ENCODE measurements around the gene BFAR.
"Not testable (repeated sequence)": the region's sequence is repeated elsewhere in the genome, so short reads cannot be mapped to it uniquely, and the experiment has no call there.

Gene BFAR

DNA sequence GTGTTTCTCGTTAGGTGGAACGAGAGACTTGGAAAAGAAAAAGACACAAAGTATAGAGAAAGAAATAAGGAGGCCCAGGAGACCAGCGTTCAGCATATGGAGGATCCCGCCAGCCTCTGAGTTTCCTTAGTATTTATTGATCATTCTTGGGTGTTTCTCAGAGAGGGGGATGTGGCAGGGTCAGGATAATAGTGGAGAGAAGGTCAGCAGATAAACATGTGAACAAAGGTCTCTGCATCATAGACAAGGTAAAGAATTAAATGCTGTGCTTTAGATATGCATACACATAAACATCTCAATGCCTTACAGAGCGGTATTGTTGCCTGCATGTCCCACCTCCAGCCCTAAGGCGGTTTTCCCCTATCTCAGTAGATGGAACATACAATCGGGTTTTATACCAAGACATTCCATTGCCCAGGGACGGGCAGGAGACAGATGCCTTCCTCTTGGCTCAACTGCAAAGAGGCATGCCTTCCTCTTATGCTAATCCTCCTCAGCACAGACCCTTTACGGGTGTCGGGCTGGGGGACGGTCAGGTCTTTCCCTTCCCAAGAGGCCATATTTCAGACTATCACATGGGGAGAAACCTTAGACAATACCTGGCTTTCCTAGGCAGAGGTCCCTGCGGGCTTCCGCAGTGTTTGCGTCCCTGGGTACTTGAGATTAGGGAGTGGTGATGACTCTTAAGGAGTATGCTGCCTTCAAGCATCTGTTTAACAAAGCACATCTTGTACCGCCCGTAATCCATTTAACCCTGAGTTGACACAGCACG, 3.6 kb downstream of the BFAR start:
- not testable (repeated sequence) for ATAC-seq

DNA sequence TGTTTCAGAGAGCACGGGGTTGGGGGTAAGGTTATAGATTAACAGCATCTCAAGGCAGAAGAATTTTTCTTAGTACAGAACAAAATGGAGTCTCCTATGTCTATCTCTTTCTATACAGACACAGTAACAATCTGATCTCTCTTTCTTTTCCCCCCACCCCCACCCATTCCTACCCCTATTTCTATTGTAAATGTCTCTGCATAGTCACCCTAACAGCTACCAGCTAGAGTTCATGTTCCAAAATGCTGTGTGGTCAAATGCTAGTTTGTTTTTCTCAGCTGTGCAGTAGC, 4.1 kb downstream of the BFAR start:
- not testable (repeated sequence) for ATAC-seq

DNA sequence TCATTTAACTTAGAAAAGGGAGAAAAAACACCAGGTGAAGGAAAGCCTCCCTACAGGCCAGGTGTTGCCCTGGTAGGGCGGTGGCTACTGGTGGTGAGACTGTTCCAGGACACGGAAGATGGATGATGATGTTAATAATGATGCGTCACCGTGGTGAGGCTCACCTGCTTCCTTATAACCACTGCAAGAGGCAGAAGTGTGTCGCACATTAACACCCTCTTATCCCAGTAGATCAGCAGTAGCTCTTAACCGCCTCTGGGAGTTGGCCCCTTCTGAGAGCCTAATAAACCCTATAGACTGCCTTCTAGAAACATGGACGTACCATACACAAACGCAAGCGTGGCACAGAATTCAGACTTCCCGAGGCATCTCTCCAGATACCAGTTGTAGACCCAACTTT, 7.8 kb downstream of the BFAR start:
- ATAC-seq: no peak

DNA sequence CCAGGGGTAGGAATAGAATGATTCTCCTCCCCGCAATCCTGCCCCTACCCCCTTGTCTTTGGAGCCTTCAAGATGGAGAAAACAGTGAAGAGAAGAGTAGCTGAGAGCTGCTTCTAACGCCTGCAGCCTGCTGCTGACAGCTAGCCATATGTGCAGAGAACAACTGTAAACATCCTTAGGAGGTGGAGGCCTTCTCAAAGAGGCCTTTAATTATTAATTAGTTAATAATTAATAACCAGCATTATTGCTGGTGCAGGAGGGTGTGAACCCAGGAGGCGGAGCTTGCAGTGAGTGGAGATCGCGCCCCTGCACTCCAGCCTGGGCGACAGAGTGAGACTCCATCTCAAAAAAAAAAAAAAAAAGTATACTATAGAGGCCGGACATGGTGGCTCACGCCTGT, 8.5 kb downstream of the BFAR start:
- ATAC-seq: no peak

DNA sequence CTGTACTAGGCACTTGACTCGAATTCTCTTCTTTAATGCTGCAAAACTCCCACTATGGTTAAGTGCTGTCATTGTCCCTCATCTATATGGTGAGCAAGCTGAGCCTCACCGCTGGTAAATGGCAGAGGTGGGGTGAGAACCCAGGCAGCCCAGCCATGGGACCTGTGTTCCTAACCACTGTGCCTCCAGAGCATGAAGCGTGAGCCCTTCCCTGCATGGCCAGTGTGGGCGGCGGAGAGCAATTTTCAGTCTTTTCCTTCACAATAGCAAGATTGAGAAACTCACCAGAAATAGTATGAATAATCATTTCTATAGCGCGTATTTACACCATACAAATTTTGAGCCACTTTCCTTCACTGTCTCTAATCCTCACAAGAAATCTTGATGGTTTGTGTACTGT, 9.2 kb downstream of the BFAR start:
- no peak for ATAC-seq

DNA sequence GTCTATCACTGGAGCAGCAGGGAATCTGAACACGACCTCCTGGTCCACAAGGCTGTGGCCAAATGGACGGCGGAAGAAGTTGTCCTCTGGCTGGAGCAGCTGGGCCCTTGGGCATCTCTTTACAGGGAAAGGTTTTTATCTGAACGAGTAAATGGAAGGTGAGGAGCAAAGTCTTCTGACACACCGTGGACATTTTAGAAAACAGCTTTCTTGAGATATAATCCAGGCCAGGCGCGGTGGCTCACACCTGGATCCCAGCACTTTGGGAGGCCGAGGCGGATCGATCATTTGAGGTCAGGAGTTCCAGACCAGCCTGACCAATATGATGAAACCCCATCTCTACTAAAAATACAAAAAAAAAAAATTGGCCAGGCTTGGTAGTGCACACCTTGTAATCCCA, 17.1 kb downstream of the BFAR start:
- ATAC-seq: no peak

DNA sequence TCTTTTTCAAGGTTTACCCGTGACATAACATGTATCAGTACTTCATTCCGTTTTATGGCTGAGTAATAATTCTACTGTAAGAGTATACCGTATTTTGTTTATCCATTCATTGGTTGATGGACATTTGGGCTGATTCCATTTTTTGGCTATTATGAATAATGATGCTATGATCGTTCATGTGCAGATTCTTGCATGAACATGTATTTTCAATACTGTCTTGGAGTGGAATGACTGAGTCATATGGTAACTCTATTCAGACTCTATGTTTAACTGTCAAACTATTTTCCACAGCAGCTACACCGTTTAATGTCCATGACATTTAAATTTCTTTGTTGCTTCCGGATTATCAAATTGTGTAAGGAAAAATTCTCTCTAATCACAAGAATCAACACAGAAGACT, 17.9 kb downstream of the BFAR start:
- peak; percentile 58 to 69 for ATAC-seq

DNA sequence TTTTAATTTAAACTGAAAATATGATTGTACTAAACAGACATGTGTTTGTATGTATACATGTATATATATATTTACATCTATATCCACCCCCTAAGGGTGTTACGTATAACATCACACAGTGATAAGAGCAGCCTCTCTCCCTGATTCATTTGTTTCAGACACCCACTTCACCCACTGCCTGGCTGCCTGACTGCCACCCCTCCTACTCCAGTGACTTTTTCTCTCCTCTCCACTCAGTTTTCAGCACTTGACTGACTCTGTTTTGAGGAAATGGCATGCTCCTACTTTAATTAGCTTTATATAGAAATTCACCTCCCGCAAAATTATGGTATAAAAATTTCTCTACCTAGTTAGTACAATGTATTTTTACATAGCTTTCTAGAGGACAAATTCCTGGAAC, 20.0 kb downstream of the BFAR start:
- no peak for ATAC-seq

DNA sequence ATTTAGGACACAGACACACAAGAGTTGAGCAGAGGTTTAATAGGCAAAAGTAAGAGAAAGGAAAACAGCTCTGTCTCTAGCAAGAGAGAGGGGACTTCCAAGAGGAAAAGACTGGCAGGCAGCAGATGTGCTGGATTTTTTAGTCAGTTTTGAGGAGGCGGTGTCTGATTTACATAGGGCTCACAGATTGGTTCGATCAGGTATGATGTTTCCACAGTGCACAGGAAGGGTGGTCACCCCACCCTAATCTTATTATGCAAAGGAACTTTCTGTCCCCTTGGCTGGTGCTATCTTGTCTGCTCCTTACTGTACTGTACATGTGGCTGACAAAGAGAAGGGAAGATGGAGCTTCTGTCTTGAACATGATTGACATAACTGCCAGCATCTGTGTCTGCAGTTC, 25.3 kb downstream of the BFAR start:
- peak; percentile 21 to 60 for ATAC-seq

DNA sequence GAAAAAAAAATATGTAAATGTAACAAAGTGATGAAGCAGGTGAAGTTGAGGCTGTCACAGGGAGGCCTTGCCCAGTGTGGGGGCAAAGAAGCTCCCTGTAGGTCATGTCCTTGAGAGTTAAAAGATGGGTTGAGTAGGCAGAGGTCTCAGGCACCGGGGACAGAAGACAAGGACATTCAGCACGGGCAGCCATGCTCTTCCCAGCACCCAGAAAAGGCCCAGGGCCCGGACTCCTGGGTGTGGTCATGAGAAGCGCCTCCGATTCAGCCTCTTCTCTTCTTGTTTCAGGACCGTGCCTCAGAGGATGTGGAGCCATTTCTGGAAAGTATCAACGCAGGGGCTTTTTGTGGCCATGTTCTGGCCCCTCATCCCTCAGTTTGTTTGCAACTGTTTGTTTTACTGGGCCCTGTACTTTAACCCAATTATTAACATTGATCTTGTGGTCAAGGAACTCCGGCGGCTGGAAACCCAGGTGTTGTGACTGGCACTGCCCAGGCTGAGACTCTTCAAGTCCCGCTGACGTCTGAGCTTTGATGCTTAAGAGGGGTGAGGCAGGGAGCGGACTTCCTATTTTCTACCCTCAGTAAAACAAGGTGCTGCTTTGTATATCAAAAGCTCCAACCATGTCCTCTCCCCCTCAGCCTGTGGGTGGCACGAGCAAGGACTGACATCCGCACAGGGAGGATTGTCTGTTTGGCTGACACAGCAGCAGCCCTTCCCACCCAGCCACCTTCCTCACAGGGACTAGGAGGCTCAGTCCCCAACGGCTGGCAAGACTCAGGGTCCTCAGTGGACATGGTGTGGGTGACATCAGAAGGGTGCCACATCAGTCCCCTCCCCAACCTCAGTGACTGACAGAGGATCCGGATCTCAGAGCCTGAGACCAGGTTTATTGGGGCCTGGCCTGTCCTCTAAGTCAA, 34.9 kb downstream of the BFAR start:
- ATAC-seq: no peak

DNA sequence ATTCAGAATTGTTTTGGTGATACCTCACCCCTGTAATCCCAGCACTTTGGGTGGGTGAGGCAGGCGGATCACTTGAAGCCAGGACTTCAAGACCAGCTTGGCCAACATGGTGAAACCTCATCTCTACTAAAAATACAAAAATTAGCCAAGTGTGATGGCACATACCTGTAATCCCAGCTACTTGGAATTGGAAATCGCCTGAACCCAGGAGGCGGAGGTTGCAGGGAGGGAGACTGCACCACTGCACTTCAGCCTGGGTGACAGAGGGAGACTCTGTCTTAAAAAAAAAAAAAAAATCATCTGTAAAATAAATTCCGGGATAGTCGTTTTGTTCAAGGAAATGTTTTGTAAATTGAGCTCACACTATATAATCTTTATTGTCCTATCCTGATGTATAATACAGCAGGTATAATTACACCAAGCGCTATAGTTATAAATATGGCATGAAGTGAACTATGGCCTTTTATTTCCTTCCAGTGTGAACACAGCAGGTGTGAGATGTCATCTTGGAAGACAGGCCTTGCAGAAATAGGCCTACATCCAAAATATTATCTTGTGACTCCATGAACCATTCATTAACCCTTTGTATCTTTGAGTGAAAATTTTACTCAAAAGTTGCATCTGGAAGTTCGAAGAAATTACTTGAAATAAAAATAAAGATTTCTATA, 35.9 kb downstream of the BFAR start:
- ATAC-seq: no peak

DNA sequence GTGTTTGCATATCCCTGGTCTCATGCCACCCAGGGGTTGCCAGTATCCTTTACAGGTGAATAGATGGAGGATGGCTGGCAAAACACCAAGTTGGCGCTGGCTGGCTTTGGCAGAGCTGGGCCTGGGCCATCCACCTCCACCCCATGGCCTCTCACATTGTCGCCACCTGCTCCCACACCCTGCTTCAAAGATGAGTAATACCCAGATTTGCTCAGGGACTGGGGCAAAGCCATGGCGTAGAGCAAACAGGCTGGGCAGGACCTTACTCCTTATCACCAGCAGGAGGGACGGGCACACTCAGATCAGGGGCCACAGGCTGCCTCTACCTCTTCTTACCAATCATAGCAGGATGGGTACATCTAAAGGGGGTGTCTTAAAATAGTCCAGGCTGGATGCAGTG, 37.0 kb downstream of the BFAR start:
- no peak for ATAC-seq

DNA sequence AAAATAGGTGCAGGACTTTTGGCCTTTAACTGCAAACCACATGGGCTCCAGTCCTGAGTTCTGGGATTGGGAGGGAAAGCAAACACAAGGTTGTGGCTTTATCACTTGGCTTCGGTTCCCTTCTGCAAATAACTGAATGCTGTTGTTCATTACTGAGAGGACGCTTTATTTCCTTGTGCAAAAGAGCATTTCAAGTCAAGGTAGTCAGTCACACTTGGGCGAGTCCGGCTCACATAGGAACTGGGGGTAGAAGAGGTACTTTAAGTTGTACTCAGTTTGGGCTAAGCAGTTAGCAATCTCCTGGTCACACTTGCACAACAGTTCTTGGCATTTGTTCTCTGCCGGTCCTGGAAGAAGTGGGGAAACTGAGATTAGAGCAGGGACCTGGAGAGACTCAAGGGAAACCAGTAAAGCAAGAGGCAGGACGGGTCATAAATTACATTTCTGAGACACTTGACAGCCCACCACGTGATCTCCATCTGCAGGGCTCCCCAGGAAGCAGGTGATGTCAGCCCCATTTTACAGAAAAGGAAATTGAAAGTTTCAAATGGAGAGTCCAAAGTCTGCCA, 39.7 kb downstream of the BFAR start:
- peak in 1 of 2 donors; percentile 53 for ATAC-seq

DNA sequence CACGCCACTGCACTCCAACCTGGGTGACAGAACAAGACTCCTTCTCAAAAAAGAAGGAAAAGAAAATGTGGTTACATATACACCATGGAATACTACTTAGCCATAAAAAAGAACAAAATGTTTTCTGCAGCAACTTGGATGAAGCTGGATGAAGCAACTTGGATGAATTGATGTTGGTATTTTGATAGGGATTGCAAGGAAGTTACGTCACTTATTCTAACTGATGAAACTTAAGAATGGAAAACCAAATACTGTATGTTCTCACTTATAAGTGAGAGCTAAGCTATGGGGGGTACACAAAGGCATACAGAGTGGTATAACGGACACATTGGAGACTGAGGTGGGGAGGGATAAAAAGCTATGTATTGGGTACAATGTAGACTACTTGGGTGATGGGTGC, 43.9 kb downstream of the BFAR start:
- no peak for ATAC-seq

DNA sequence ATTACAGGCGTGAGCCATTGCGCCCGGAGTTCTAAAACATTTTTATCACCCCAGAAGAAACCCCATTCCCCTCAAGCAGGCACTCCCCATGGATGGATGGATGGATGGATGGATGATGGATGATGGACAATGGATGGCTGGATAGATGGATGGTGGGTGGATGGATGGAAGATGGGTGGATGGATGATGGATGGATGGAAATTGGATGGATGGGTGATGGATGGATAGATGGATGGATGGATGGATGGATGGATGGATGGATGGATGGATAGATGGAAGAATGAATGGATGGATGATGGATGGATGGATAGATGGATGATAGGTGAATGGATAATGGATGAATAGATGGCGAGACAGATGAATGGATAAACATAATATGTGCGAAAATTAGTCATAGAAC, 44.9 kb downstream of the BFAR start:
- ATAC-seq: no peak

DNA sequence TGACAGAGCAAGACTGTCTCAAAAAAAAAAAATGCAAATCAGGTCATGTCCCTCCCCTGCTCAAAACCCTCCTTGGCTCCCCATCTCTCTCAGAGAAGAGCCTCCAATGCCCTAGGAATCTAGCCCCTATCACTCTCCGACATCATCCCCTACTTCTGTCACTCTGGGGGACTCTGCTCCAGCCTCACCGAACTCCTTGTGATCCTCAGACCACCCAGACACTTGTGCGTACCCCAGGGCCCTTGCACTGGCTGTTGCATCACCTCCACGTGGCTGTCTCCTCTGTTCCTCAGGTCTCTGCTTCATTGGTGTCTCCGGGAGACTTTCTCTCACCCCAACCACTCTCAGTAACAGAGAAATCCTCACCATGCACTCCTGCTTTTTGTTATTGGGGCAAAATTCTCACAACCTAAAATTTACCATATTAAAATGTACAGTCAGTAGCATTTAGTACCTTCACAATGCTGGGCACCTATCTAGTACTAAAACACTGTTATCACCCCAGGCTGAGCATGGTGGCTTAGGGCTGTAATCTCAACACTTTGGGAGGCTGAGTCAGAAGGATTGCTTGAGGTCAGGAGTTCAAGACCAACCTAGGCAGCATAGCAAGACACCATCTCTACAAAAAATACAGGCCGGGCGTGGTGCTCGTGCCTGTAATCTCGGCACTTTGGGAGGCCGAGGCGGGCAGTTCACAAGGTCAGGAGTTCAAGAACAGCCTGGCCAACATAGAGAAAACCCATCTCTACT, 46.2 kb downstream of the BFAR start:
- ATAC-seq: no peak

DNA sequence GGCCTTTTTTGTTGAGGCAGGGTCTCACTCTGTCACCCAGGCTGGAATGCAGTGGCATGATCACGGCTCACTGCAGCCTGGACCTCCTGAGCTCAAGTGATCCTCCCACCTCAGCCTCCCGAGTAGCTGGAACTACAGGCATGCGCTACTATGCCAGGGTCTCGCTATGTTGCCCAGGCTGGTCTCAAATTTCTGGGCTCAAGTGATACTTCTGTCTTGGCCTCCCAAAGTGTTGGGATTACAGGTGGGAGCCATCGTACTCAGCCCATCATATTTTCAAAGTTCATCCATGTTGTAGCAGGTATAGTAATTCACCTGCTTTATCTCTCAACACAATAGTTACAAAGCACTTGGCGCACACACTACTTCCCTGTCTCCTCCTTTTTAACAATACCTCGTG, 47.6 kb downstream of the BFAR start:
- ATAC-seq: not testable (repeated sequence)

DNA sequence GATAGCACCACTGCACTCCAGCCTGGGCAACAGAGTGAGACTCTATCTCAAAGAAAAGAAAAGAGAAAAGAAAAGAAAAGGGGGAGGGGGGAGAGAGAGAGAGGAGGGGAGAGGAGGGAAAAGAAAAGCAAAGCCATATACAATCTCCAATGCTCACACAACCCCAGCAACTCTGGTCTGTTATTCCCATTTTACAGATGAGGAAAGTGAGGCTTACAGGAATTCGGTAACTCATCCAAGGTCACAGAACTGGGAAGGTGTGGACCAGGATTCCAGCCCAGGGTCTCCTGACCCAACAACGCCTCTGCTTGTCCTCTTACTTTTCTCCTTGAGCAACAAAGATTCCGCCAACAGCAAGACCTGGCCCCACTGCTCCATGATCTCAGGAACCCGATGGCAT, 48.4 kb downstream of the BFAR start:
- ATAC-seq: no peak

DNA sequence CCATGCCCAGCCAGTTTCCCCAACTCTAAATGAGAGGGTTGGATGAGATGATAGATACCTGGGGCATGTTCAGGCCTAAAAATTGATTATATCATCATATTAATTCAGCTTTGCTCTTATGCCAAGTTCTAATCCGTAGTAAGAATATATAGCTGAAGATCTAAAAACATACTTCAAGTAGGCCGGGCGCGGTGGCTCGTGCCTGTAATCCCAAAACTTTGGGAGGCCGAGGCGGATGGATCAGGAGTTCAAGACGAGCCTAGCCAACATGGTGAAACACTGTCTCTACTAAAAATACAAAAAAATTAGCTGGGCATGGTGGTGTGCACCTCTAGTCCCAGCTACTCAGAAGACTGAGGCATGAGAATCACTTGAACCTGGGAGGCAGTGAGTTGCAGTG, 49.4 kb downstream of the BFAR start:
- no peak for ATAC-seq

DNA sequence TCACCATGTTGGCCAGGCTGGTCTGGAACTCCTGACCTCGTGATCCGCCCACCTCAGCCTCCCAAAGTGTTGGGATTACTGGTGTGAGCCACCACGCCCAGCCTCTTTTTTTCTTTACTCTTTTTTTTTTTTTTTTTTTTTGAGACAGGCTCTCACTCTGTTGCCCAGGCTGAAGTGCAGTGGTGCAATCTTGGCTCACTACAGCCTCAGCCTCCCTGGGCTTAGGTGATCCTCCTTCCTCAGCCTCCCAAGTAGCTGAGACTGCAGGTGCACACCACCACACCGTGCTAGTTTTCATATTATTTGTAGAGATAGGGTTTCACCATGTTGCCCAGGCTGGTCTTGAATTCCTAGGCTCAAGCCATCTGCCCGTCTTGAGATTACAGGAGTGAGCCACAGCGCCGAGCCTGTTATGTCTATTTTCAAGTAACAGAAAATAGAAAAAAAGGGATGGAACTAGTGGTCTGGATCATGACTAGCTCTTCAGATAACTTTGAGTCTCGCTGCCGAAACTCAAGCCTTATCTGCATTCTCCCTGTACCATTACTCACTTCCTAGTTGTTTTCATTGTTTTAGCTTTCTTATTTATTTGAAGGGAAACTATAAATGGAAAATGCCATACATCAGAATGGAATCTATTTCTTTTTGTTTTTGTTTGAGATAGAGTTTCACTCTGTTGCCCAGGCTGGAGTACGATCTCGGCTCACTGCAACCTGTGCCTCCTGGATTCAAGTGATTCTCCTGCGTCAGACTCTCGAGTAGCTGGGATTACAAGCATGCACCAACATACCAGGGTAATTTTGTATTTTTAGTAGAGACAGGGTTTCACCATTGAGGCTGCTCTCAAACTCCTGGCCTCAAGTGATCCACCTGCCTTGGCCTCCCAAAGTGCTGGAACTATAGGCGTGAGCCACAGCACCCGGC, 53.4 kb downstream of the BFAR start:
- not testable (repeated sequence) for ATAC-seq

DNA sequence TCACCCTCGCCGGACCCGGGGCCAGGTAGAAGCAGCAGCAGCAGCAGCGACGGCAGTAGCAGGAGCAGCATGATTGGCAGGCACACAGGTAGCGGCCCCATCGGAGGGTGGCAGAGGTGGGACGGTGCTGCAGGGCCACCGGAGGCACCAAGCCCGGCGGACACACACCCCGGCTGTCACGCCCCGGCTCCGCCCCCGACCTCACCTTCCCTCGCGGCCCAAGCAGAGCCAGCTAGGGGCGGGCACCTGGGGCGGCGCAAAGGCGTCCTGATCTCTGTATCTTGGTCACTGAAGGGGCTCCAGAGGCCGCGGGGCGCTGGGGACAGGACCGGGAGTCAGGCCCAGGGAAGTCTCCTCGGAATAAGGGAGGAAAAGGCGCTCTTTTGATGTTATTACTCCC, 61.4 kb downstream of the BFAR start, which contains the start of gene PLA2G10:
TSS of gene PLA2G10 (minus strand) at position 180 of the 400 bp plus-strand sequence. CDS start at position 101, 79 bp downstream.
- ATAC-seq: not testable (repeated sequence)

Data from activated CD4-positive, CD25-positive, alpha-beta regulatory T cell treated with anti-CD3 and anti-CD28 coated beads, Interleukin-2, amount 50 U/mL, for 24 hours (primary cell).